NCI-H1092 treated with DMSO at 0.1 percent for 48 hours (cell line): ENCODE measurements around the gene RLBP1.
A peak's percentile ranks its signal among the peaks of the same experiment; 100 is the strongest.

Source experiments
- DNase-seq: peaks from one replicate; lab custom pipeline; 2025; lab: John Stamatoyannopoulos, UW

Gene RLBP1

GRCh38 chr15:89177633-89178306, 43.6 kb downstream of the RLBP1 start:
- DNase-seq: peak; percentile 32

GRCh38 chr15:89177116-89177515, 44.3 kb downstream of the RLBP1 start:
- no peak for DNase-seq

- DNase-seq: no peak
Measured at GRCh38 chr15:89175617-89176191, 45.7 kb downstream of the RLBP1 start.

- peak; percentile 37 for DNase-seq
Measured at GRCh38 chr15:89174476-89174875, 46.9 kb downstream of the RLBP1 start.

- DNase-seq: no peak
Measured at GRCh38 chr15:89172921-89173320, 48.5 kb downstream of the RLBP1 start.

- peak; percentile 21 for DNase-seq
Measured at GRCh38 chr15:89171136-89172072, 50.0 kb downstream of the RLBP1 start.

GRCh38 chr15:89170364-89170763, 51.0 kb downstream of the RLBP1 start:
- DNase-seq: no peak

- DNase-seq: no peak
Measured at GRCh38 chr15:89168316-89168833, 53.0 kb downstream of the RLBP1 start.

- no peak for DNase-seq
Measured at GRCh38 chr15:89167267-89168176, 53.9 kb downstream of the RLBP1 start.

- no peak for DNase-seq
Measured at GRCh38 chr15:89165677-89166076, 55.7 kb downstream of the RLBP1 start.

- DNase-seq: no peak
Measured at GRCh38 chr15:89164712-89165211, 56.6 kb downstream of the RLBP1 start.

- no peak for DNase-seq
Measured at GRCh38 chr15:89163271-89164055, 57.9 kb downstream of the RLBP1 start.

GRCh38 chr15:89161666-89162065, 59.7 kb downstream of the RLBP1 start:
- no peak for DNase-seq
